ENCODE measurements around the gene FNDC3B.

FNDC3B gene

GRCh38 chr3:172394692-172395091, 355.3 kb downstream of the FNDC3B start:
- H3K27ac Mint-ChIP-seq = no peak overlapping the region
- H3K27me3 Mint-ChIP-seq = no peaks in the 10 kb centered on the region
- peaks cover 23% of the 10 kb centered on the region for H3K36me3 Mint-ChIP-seq
- H3K4me3 Mint-ChIP-seq = no peak overlapping the region
- no peaks in the 10 kb centered on the region for H3K4me1 Mint-ChIP-seq
- no peaks in the 10 kb centered on the region for H3K9me3 Mint-ChIP-seq

- Mint-ChIP-seq H3K4me3 (no peak overlapping the region), H3K4me1 (no peaks in the 10 kb centered on the region), H3K9me3 (no peaks in the 10 kb centered on the region), H3K27me3 (no peaks in the 10 kb centered on the region), H3K36me3 (peaks cover 29% of the 10 kb centered on the region), H3K27ac (no peak overlapping the region)
Measured at GRCh38 chr3:172396400-172396799, 357.0 kb downstream of the FNDC3B start.

- Mint-ChIP-seq H3K36me3 (peaks cover 31% of the 10 kb centered on the region), H3K27me3 (no peaks in the 10 kb centered on the region), H3K27ac (no peak overlapping the region), H3K9me3 (peaks cover 4% of the 10 kb centered on the region), H3K4me1 (no peaks in the 10 kb centered on the region), H3K4me3 (no peak overlapping the region)
Measured at GRCh38 chr3:172397716-172398405, 358.5 kb downstream of the FNDC3B start.

- no peak overlapping the region for H3K4me3 Mint-ChIP-seq
Measured at GRCh38 chr3:172398484-172398883, 359.1 kb downstream of the FNDC3B start.

GRCh38 chr3:172402090-172402489, 362.7 kb downstream of the FNDC3B start:
- Mint-ChIP-seq H3K27ac (no peak overlapping the region), H3K4me1 (no peaks in the 10 kb centered on the region), H3K27me3 (no peaks in the 10 kb centered on the region), H3K4me3 (no peak overlapping the region), H3K9me3 (peaks cover 5% of the 10 kb centered on the region), H3K36me3 (peaks cover 20% of the 10 kb centered on the region)

More at GRCh38 chr3:172398484-172398883, 359.1 kb downstream of the FNDC3B start:
- no peaks in the 10 kb centered on the region for H3K4me1 Mint-ChIP-seq
- H3K9me3 Mint-ChIP-seq = peaks cover 5% of the 10 kb centered on the region
- H3K27me3 Mint-ChIP-seq = no peaks in the 10 kb centered on the region
- peaks cover 26% of the 10 kb centered on the region for H3K36me3 Mint-ChIP-seq
- no peak overlapping the region for H3K27ac Mint-ChIP-seq

GRCh38 chr3:172402892-172403643, 363.7 kb downstream of the FNDC3B start:
- Mint-ChIP-seq H3K27me3 (no peaks in the 10 kb centered on the region), H3K27ac (no peak overlapping the region), H3K9me3 (peaks cover 5% of the 10 kb centered on the region), H3K4me1 (no peaks in the 10 kb centered on the region), H3K4me3 (no peak overlapping the region), H3K36me3 (peaks cover 20% of the 10 kb centered on the region)

- Mint-ChIP-seq H3K4me1 (no peaks in the 10 kb centered on the region), H3K27me3 (no peaks in the 10 kb centered on the region), H3K27ac (no peak overlapping the region), H3K9me3 (peaks cover 5% of the 10 kb centered on the region), H3K36me3 (peaks cover 15% of the 10 kb centered on the region), H3K4me3 (no peak overlapping the region)
Measured at GRCh38 chr3:172404237-172404962, 365.0 kb downstream of the FNDC3B start.

- H3K9me3 Mint-ChIP-seq = peaks cover 5% of the 10 kb centered on the region
- H3K36me3 Mint-ChIP-seq = peaks cover 11% of the 10 kb centered on the region
- H3K4me3 Mint-ChIP-seq = no peak overlapping the region
- H3K4me1 Mint-ChIP-seq = no peaks in the 10 kb centered on the region
- H3K27me3 Mint-ChIP-seq = no peaks in the 10 kb centered on the region
- H3K27ac Mint-ChIP-seq = no peak overlapping the region
Measured at GRCh38 chr3:172405914-172406313, 366.5 kb downstream of the FNDC3B start.

GRCh38 chr3:172407872-172408271, 368.5 kb downstream of the FNDC3B start:
- H3K4me3 Mint-ChIP-seq = no peak overlapping the region
- peaks cover under 1% of the 10 kb centered on the region for H3K9me3 Mint-ChIP-seq
- H3K27me3 Mint-ChIP-seq = peaks cover 1% of the 10 kb centered on the region
- H3K27ac Mint-ChIP-seq = no peak overlapping the region
- peaks cover 2% of the 10 kb centered on the region for H3K36me3 Mint-ChIP-seq
- H3K4me1 Mint-ChIP-seq = no peaks in the 10 kb centered on the region

GRCh38 chr3:172410702-172411477, 371.5 kb downstream of the FNDC3B start:
- Mint-ChIP-seq H3K27ac (no peak overlapping the region), H3K4me1 (no peaks in the 10 kb centered on the region), H3K4me3 (no peak overlapping the region)

GRCh38 chr3:172411478-172411947, 372.1 kb downstream of the FNDC3B start:
- Mint-ChIP-seq H3K4me3 (no peak overlapping the region), H3K27me3 (peaks cover 9% of the 10 kb centered on the region), H3K27ac (no peak overlapping the region), H3K9me3 (no peaks in the 10 kb centered on the region), H3K4me1 (no peaks in the 10 kb centered on the region), H3K36me3 (no peaks in the 10 kb centered on the region)

More at GRCh38 chr3:172410702-172411477, 371.5 kb downstream of the FNDC3B start:
- Mint-ChIP-seq H3K27me3 (peaks cover 7% of the 10 kb centered on the region), H3K9me3 (no peaks in the 10 kb centered on the region), H3K36me3 (no peaks in the 10 kb centered on the region)

- Mint-ChIP-seq H3K36me3 (no peaks in the 10 kb centered on the region), H3K9me3 (no peaks in the 10 kb centered on the region), H3K27ac (no peak overlapping the region), H3K27me3 (peaks cover 20% of the 10 kb centered on the region), H3K4me3 (no peak overlapping the region), H3K4me1 (no peaks in the 10 kb centered on the region)
Measured at GRCh38 chr3:172415323-172415722, 375.9 kb downstream of the FNDC3B start.

- Mint-ChIP-seq H3K4me1 (no peaks in the 10 kb centered on the region), H3K27me3 (peaks cover 25% of the 10 kb centered on the region), H3K27ac (no peak overlapping the region), H3K36me3 (peaks cover 1% of the 10 kb centered on the region), H3K4me3 (no peak overlapping the region), H3K9me3 (no peaks in the 10 kb centered on the region)
Measured at GRCh38 chr3:172437713-172438112, 398.3 kb downstream of the FNDC3B start.

- Mint-ChIP-seq H3K4me3 (no peak overlapping the region), H3K27me3 (peaks cover 27% of the 10 kb centered on the region), H3K27ac (no peak overlapping the region), H3K4me1 (no peaks in the 10 kb centered on the region), H3K36me3 (peaks cover 1% of the 10 kb centered on the region), H3K9me3 (no peaks in the 10 kb centered on the region)
Measured at GRCh38 chr3:172438186-172438585, 398.8 kb downstream of the FNDC3B start.

- H3K4me1 Mint-ChIP-seq = peaks cover under 1% of the 10 kb centered on the region
- H3K9me3 Mint-ChIP-seq = no peaks in the 10 kb centered on the region
- peaks cover 43% of the 10 kb centered on the region for H3K27me3 Mint-ChIP-seq
- H3K36me3 Mint-ChIP-seq = no peaks in the 10 kb centered on the region
- H3K4me3 Mint-ChIP-seq = no peak overlapping the region
- H3K27ac Mint-ChIP-seq = no peak overlapping the region
Measured at GRCh38 chr3:172441581-172441980, 402.2 kb downstream of the FNDC3B start.
